Head of caudate nucleus (tissue), 42 donors: ENCODE results near the gene QSOX1.

Experiments used
- DNase-seq, 42 donors: peaks; one replicate each; pipeline versions ENCODE4 v3.0.0 to v3.0.0-alpha.2; 2020 to 2021; ENCODE audit warnings: mixed read lengths in 7 of 42
- intact Hi-C: fragments of 100-400 bp; cut with DNase I; formaldehyde crosslinking; loops from one replicate; pipeline ENCODE4 v1.15.0; 2022

Gene QSOX1

DNA sequence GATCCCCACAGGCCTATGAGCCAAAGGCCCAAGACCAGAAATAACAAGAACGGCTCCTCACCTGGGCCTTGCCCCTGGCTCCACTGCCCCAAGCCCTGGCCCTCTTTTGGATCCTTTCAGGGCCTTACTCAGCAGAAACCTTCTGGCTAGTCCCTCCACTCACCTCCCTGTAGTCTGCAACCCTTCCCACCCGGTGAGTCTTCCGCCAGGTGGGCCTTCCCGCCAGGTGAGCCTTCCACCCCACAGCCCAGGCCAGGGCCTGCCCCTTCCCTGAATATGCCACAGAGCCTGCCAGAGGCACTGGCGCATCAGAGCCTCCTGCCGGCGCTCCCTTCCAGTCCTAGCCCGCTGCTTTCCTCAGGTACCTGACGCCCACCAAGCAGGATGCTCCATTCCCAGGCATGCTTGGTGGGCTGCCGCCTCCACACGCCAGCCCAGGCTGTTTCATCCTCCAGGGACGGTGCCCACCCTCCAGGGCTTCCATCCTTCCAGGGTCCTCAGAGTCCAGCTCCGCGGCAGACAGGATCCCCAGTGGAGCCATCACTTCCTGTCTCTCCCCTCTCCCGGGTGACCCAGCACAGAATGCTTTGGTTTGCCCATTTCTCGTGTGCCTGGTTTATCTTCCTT is 96.3 kb downstream of the QSOX1 start:
- intact Hi-C loops: loop anchor here (10.0 kb wide), 1 partner anchor 234 kb away; no protein-coding TSS in a partner anchor
- DNase-seq: no peak

DNA sequence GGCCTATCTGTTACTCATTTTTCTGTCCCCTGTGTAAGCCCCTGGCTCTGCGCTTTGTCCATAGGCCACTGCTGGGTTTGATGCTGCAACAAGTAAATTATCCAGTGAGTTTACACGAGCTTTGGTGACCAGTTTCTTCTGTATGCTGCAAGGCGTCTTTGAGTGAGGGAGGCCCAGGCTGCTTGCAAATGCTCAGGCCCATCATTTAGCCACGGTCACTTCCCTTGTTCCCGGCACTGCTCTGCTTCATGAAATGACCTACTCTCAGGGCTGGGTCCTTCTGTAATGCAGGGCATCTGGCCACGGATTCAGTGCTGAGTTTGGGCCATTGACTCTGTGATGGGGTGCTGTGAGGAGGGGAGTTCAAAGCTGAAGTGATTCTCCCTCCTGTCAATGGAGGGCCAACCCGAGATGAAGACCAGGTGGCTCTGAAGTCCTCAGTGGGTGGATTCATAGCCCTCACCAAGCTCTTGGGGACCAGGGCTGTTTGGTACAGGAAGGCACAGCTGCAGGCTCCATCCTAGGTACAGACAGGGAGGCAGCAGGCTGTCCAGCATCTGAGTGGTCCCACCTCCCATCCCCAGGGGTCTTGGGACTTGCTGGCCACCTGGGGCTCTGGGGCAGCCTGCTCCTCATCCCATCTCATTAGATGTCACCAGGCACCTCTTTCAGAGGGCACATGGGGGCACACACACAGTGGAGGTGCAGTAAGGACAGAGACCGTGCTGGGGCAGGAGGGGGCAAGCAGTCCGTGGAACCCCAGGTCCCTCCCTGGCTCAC is 97.0 kb downstream of the QSOX1 start:
- intact Hi-C loops: loop anchor here (10.0 kb wide), 1 partner anchor 233 kb away; no protein-coding TSS in a partner anchor
- no peak for DNase-seq

DNA sequence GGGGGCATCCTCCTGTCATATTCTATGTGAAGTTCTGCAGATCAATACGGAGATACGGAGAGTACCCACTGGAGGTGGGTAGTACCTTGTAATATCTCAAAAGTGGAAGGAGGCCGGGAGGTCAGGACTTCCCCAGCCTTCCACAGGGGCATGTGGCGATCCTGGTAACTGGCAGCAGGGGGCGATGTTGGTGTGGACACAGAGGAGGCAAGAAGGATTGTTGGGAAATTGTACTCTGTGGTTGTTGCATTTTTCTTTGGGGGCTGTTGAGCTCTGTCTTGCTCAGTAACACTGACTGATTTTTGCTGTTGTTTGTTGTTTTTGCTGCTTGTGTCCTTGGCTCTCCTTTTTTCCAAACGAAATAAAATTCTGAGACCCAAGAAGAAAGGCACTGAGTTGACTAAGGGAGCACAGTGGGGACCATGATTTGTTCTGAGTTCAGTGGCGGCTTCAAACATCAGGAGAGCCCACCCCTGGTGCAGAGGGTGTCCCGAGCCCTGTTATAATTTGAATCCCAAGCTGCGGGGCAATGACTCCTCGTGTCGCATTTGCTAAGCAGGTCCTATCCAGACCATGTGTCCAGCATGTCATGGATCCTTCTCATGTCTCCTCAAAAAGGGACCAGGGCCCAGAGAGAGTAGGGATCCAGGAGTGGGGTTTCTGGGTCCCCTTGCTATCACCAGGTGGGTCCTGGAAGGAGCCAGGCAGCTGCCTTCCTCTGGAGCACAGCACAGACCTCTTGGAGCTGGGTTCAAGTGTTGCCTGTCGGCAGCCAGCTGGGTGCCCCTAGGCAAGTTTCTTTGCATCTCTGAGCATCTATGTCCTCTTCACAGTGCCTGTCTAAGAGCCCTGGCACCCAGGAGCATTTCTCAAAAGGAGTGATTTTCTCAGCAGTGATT is 98.2 kb downstream of the QSOX1 start:
- intact Hi-C loops: loop anchor here (10.0 kb wide), 1 partner anchor 232 kb away; no protein-coding TSS in a partner anchor
- DNase-seq: peak in 40 of 42 donors; percentile 19 to 82 (median 62)
